ENCODE results near the gene SLC39A2.
"Not testable (repeated sequence)": the region's sequence is repeated elsewhere in the genome, so short reads cannot be mapped to it uniquely, and the experiment has no call there.

Gene SLC39A2

DNA sequence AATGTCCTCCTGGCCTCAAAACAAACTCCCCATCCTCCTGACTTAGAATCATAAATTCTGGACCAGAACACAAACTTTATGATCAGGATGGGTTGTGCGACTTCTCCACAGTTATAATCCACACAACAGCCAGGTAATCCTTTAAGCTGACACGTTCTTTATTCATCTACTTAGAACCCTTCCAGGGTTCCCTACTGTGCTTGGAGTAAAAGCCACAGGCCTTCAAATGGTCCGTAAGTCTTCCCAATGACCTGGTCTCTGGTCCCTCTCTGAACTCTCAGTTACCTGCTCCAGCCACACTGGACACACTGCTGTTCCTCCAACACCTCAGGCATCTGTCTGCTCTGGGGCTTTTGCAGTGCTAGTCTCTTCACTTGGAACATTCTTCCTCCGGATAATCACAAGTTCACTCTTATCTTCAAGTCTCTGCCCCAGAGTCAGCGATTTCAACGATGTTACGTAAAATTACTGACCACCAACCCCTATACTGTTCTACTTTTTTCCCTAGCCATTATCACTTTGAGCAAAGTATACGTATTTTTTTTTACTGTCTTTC lies 41.4 kb downstream of the SLC39A2 start:
- no peak for DNase-seq (ENCODE audit: low read depth)
- no peak overlapping the region for H3K4me3 ChIP-seq (ENCODE audit: low read depth, low read length)
- TF ChIP-seq, protein P1, sequence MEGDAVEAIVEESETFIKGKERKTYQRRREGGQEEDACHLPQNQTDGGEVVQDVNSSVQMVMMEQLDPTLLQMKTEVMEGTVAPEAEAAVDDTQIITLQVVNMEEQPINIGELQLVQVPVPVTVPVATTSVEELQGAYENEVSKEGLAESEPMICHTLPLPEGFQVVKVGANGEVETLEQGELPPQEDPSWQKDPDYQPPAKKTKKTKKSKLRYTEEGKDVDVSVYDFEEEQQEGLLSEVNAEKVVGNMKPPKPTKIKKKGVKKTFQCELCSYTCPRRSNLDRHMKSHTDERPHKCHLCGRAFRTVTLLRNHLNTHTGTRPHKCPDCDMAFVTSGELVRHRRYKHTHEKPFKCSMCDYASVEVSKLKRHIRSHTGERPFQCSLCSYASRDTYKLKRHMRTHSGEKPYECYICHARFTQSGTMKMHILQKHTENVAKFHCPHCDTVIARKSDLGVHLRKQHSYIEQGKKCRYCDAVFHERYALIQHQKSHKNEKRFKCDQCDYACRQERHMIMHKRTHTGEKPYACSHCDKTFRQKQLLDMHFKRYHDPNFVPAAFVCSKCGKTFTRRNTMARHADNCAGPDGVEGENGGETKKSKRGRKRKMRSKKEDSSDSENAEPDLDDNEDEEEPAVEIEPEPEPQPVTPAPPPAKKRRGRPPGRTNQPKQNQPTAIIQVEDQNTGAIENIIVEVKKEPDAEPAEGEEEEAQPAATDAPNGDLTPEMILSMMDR (IDR thresholded peaks at IDR 0.05; ENCODE audit: insufficient read depth, low read depth, low read length, missing control alignments) = no peak

DNA sequence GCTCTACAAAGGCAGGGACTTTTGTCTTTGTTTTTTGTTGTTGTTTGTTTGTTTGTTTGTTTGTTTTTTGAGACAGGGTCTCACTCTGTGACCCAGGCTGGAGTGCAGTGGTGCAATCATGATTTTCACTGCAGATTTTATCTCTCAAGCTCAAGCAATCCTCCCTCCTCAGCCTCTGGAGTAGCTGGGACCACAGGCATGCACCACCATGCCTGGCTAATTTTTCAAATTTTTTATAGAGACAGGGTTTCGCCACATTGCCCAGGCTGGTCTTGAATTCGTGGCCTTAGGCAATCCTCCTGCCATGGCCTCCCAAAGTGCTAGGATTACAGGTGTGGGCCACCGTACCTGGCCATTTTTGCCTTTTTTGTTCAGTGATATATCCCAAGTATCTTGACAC lies 41.8 kb downstream of the SLC39A2 start:
- H3K4me3 ChIP-seq (ENCODE audit: low read depth, low read length); DNase-seq (ENCODE audit: low read depth): not testable (repeated sequence)

DNA sequence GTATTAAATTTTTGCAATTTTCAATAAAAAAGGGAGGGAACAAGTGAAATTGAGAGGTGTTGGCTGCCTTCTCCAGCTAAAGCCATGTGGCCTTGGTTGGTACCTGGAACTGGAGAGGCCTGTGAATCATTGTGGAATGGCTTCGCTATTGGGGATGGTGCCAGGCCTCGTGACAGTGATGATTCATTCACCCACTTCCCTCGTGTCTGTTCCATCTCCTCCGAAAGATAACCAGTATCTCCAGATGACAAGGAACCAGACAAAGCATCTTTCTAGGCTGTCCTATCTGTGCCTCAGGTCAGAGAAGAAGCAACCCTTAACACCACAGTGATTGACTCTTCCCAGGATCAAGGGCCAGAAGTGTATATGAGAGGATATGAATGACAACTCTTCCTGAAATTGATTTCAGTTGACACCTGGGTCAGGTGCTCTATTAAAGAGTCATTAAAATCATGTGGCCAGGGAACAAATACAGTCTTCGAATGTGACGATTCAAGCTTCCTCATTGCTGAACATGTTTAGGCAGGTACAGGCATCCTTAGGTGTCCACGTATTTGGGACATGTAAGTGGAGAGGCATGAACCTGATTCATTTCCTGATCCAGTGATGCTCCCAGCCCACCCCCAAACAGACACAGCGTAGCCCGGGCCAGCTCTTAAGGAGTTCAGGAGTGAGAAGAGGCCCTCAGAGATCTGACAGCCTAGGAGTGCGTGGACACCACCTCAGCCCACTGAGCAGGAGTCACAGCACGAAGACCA lies 42.8 kb downstream of the SLC39A2 start, which contains the start of gene RNASE7:
Gene RNASE7, plus strand, starts transcription at position 687 of the 758 bp plus-strand sequence. CDS start 631 bp downstream, outside the sequence.
- TF ChIP-seq, protein P1 (IDR thresholded peaks at IDR 0.05; ENCODE audit: insufficient read depth, low read depth, low read length, missing control alignments) = no peak
- H3K4me3 ChIP-seq (ENCODE audit: low read depth, low read length) = no peak within 1 kb of the TSS
- no peak for DNase-seq (ENCODE audit: low read depth)

DNA sequence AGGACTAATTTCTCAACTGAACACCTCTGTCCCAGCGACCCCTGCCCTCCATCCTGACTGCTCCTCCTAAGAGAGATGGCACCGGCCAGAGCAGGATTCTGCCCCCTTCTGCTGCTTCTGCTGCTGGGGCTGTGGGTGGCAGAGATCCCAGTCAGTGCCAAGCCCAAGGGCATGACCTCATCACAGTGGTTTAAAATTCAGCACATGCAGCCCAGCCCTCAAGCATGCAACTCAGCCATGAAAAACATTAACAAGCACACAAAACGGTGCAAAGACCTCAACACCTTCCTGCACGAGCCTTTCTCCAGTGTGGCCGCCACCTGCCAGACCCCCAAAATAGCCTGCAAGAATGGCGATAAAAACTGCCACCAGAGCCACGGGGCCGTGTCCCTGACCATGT lies 43.8 kb downstream of the SLC39A2 start:
- TF ChIP-seq, protein P1 (IDR thresholded peaks at IDR 0.05; ENCODE audit: insufficient read depth, low read depth, low read length, missing control alignments) = no peak
- H3K4me3 ChIP-seq (ENCODE audit: low read depth, low read length) = no peak overlapping the region
- DNase-seq (ENCODE audit: low read depth) = no peak

DNA sequence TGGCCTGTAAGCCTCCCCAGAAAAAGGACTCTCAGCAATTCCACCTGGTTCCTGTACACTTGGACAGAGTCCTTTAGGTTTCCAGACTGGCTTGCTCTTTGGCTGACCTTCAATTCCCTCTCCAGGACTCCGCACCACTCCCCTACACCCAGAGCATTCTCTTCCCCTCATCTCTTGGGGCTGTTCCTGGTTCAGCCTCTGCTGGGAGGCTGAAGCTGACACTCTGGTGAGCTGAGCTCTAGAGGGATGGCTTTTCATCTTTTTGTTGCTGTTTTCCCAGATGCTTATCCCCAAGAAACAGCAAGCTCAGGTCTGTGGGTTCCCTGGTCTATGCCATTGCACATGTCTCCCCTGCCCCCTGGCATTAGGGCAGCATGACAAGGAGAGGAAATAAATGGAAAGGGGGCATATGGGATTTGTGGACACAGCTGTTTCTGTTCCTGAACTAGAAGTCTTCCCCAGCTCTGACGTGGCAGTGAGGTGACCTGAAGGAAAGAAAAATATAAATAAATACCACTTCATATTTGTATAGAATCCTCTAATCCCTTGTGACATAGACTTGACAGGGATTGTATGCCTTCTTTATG lies 44.4 kb downstream of the SLC39A2 start:
- TF ChIP-seq, protein P1 (IDR thresholded peaks at IDR 0.05; ENCODE audit: insufficient read depth, low read depth, low read length, missing control alignments) = no peak
- no peak for DNase-seq (ENCODE audit: low read depth)

DNA sequence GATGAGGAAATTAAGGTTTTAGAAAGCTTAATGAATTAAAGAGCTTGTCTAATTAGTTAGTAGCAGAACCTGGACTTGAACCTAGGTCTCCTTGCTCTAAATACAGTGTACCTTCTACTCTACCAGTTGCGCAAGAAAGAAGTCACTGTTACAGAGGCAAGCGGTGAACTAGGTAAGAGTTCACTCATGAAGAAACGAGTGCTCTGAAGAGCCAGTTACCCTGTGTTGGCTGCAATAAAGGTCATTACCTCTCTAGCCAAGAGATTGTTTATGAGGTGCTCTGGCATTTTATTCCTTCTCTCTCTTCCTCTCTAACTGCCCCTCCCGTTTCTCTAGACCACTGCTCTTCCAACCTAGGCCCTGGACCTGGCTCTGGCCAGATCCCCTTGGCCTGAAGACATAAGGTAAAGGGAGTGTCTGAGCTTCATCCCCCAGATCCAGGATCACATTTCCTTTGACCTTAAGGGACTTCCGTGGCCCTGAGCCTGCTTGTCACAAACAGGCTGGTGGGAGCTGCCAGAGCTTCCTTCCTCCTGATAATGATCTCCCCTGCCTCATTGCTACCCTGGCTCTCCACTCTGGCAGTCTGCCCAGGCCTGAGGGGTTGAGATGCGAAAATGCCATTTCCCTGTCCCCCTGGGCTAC lies 45.0 kb downstream of the SLC39A2 start:
- TF ChIP-seq, protein P1 (IDR thresholded peaks at IDR 0.05; ENCODE audit: insufficient read depth, low read depth, low read length, missing control alignments) = no peak
- no peak for DNase-seq (ENCODE audit: low read depth)

More for the DNA sequence above, 44.4 kb downstream of the SLC39A2 start:
- H3K4me3 ChIP-seq (ENCODE audit: low read depth, low read length) = no peak overlapping the region

DNA sequence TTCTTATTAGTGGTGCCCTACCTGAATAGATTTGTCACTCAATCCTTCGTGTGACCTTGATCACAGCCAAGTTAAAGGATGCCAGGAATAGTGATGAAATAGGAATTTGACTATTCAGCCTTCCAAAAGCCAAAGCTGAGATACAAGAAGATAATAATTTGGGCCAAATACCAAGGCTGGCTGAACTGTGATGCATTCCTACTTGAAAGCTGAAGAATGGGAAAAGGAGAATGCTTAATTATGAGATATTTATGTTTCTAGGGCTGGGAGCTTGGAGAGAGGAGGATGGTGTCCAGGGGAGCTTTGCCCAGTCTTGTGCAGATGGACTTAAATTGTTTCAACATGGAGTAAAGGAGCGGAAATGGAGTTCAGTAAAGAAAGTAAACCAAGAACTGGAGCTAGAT lies 48.3 kb downstream of the SLC39A2 start:
- TF ChIP-seq, protein P1 (IDR thresholded peaks at IDR 0.05; ENCODE audit: insufficient read depth, low read depth, low read length, missing control alignments) = no peak
- DNase-seq (ENCODE audit: low read depth) = no peak
- H3K4me3 ChIP-seq (ENCODE audit: low read depth, low read length) = no peak overlapping the region

More for the DNA sequence above, 45.0 kb downstream of the SLC39A2 start:
- H3K4me3 ChIP-seq (ENCODE audit: low read depth, low read length) = no peak overlapping the region

Measured in GM12865 (cell line).